GM18505 (cell line): ENCODE measurements around the gene ATF1.
A peak's percentile ranks its signal among the peaks of the same experiment; 100 is the strongest.
"Not testable (repeated sequence)": the region's sequence is repeated elsewhere in the genome, so short reads cannot be mapped to it uniquely, and the experiment has no call there.

Experiments used
- ATAC-seq: cut with Tn5 transposase; IDR thresholded peaks from one replicate; pipeline ENCODE4 v1.9.1; 2021; ENCODE audit not compliant: unreplicated experiment
- POLR2A ChIP-seq: IDR thresholded peaks from 4 replicates; pipeline ENCODE4 v1.6.1; 2011; ENCODE audit warnings: borderline replicate concordance; ENCODE audit not compliant: insufficient read depth, insufficient read length; ENCODE audit errors: extremely low read depth

ATF1 gene

DNA sequence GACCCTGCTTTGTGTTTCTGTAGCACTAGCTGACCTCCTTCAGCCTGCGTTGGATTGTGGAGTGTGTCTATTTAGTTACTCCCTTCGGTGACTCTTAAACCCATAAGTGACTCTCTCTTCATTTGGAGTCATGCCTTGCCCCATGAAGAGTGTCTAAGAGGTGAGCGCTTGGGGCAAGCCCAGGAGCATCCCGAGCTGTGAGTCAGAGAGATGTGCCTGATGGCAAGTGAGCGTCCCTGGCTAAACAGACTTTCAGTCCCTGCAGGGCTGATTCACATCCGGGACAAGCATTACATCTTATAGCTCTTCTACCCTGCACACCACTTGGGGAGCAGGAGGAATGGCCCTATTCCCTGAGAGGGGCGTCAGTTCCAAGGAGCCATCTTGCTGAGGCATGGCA is 24.3 kb upstream of the ATF1 start:
- ATAC-seq, result no peak
- TF ChIP-seq POLR2A, result no peak

DNA sequence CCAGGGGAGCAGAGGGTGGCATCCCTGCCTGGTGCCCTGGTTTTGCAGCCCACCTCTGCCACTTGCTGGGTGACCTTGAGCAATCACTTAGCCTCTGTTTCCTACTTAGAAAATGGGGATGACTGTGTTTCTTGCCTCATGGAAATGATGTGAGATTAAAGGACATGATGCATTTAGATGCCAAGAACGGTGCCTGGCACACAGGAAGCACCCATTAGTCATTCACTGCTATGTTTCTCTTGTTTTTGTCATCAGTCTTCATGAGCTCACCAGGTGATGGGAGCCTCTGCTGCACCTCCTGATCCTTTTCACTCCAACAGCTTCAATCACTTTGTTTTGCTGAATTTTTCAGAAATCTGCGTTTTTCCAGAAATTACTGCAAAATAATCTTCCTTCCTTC is 23.6 kb upstream of the ATF1 start:
- no peak for TF ChIP-seq POLR2A
- no peak for ATAC-seq

DNA sequence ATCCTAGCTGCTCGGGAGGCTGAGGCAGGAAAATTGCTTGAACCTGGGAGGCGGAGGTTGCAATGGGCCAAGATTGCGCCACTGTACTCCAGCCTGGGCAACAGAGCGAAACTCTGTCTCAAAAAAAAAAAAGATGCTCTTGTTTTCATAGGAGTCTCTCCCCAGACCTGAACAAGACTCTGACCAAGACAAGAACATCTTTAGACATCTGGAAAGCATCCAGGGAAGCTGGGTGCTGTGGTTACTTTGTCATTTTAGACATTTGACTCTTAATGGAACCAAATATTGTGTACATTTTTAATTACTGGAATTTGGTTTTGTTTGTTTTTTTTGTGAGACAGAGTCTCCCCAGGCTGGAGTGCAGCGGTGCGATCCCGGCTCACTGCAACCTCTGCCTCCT is 21.1 kb upstream of the ATF1 start:
- ATAC-seq, result no peak
- no peak for TF ChIP-seq POLR2A

DNA sequence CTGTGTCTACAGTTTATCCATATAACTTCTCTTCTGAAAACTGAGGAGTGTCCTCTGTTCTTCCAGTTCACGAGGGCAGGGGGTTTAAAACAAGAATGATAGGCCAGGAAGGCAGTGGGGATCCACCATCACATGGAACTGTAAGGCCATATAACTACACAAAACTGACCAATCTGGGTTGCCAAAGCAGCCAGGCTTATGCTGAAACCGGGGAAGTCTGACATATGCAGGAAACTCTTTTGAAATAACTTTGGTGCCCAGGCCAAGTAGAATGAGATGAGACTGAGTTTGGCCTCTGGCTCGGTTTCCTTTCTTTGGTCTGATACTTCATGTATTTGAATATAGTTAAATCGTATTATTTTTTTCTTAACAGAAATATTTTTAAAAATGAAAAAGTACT is 18.0 kb upstream of the ATF1 start:
- no peak for TF ChIP-seq POLR2A
- ATAC-seq, result no peak

DNA sequence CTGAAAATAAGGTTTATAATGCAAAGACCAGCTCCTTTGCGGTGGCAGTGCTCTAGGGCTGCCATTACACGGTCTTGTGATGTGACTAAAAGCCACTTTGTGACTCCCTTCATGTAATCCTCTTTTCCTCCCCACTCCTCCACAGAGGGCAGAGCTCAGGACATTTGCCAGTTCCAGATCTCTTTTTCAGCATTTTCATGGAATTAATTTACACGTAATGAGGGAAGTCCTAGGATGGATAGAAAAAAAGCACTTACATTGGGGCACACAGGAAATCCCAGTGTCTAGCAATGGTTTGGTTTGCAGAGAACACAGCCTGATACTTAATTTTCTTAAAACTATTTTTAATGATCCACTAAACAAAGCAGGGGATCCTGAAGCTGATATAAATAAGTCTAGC is 17.5 kb upstream of the ATF1 start:
- no peak for TF ChIP-seq POLR2A
- ATAC-seq, result no peak

DNA sequence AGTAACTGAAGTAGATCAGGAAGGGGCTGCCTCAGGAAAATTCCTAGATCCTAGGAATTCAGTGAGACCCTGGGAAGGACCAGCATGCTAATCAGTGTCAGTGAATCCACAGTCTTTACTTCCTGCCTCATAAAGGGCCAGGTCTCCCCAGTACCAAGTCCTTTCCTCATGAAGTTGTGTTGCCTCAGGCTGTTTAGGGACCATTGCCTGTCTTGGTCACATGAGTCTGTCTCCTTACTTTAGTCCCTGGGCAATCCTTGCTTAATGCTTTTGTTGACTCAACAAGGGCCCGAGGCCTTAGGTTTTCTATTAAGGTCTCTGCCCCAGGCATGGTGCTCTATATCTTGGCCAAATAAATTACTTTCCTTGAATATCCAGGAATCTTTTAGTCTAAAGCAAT is 16.1 kb upstream of the ATF1 start:
- ATAC-seq, result no peak
- TF ChIP-seq POLR2A, result no peak

DNA sequence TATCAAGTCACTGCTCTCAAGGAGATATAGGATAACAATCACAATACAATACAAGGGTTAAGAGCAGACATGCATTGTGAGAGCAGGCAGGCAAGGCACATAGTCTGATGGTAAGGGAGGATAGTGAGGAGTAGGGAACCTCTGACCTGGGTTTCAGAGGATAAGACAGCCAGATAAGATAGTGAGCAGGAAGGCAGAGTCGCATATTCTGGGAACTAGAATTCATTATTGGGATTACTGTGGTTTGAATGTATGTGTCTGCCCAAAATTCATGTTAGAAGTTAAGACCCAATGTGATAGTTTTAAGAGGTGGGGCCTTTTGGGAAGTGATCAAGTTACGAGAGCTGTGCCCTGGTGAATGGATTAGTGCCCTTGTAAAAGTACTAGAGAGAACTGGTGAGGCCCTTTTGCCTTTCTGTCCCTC is 14.4 kb upstream of the ATF1 start:
- no peak for ATAC-seq
- TF ChIP-seq POLR2A, result no peak

DNA sequence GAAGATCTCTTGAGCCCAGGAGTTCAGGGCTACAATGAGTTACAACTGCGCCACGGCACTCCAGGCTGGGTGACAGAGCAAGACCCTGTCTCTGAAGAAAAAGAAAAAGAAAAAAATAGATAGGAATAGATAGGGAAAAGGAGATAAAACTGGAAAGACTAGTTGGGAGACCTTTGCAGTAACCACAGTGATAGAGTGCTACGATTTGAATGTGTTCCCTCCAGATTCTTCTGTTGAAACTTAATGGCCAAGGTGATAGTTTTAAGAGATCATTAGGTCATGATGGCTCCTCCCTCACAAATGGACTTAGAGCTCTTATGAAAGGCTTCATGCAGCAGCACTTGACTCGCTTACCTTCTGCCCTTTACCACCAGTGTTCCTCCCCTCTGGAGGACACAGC is 13.5 kb upstream of the ATF1 start:
- no peak for TF ChIP-seq POLR2A
- no peak for ATAC-seq

DNA sequence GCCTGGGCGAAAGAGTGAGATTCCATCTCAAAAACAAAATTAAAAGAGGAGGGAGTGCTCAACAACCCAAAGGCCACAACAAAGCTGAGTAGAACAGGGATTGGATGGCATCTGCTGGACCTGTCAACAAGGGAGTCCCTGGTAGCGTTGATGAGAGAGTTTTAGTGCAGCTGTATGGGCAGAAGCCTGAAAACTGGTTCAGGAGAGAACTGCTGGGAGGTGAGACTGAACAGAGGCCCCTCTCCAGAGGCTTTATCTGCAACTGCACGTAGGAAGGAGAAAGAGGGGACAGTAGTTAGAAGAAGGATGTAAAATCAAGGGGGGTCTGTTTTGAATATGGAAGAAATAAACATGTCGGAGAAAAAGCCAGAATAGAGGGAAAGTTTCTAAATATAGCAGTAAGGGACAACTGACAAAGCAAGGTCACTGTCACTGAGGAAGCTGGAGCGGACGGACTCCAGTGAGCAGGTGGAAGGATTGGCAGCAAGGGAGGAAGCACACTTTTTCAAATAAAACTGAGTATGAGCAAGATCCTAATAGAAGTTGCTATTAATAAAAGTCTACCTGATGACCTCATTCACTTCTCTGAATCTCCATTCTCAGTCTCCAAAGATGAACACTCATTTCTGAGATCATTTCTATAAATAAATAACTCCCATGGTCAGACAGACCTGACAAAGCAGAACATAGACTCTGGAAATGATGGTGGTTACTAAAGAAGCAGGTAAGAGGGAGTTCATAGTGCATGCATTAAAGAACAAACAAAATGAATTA is 11.8 kb upstream of the ATF1 start:
- TF ChIP-seq POLR2A, result no peak
- ATAC-seq, result no peak

DNA sequence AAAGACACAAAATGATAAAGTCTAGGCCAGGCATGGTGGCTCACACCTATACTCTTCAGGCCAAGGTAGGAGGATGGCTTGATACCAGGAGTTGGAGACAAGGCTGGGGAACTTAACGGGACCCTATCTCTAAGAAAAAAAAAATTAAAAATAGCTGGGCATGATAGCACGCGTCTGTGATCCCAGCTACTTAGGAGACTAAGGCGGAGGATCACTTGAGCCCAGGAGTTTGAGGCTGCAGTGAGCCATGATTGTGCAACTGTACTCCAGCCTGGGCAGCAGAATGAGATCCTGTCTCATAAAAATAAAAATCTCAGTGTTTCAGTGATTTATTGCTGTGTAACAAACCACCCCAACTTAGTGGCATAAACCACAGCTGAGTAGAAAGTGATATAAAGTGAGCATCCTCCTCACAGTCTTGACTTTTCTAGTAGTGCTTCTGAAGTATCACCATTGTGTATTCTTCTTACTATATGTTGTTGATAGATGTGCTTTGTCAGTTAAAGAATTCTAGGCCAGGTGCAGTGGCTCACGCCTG is 10.6 kb upstream of the ATF1 start:
- TF ChIP-seq POLR2A, result no peak
- ATAC-seq, result no peak

DNA sequence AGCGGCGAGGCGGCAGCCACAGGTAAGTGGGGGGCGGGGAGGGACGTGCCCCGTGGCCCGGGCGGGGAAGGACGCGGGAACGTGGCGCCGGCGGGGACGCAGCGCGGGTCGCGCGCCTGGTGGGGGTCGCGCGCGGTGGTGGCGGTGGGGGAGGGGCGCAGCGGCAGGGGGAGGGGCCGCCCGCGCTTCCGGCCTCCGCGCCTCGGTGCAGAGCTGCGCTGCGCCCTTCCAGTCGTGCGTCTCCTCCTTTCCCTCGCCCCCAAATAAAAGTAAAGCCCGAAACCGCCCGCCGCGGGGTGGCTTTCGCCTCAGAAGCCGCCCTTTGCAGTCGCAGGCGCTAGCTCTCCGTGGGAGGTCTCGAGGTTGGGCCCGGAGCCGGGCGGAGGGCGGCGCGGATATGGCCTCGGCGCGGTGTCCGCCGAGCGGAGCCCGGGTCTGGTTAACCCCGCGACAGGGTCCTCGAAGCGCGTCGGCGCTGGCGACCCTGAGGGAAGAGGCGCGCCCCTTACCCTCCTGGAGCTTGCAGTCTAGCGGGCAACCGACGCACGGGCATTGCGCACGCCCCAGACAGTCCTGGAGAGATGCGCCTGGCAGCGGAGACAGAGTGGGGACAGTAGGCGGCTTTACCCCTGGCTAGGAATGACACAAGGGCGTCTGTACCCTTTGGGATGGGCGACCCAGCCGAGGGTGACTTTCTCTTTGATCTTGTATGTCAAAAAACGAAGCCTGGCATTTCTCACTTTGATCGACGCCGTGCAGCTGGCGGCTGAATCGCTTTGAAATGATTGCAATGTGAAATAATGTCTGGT is 589 bp downstream of the ATF1 start:
- TF ChIP-seq POLR2A, result peak; percentile 61
- peak; percentile 56 for ATAC-seq

DNA sequence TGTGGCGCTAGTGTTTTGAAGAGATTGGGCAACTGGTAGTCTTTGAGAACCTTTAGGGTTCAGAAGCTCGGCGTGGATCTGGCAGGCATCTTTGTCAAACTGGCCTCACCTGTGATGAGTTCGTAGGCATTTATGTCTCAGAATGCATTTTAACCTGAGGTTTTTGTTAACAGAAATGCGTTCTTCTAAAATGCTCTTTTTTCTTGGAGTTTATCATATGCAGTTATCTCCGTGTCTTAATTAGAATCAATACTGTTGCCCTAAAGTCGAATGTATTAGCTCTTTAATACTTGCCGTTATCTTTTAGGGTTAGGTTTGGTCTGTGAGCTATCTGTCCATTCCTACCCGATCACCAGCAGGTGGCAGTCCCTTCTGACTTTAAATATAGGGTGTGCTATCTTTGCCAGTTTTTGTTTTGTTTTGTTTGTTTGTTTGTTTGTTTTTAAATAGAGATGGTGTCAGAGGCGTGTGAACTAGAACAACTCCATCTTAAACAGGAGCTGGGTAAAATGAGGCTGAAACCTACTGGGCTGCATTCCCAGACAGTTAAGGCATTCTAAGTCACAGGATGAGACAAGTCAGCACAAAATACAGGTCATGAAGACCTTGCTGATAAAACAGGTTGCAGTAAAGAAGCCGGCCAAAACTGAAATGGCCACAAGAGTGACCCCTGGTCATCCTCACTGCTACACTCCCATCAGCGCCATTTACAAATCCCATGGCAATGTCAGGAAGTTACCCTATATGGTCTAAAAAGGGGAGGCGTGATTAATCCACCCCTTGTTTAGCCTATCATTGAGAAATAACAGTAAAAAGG is 1.4 kb downstream of the ATF1 start:
- no peak for TF ChIP-seq POLR2A
- ATAC-seq, result peak; percentile 3

DNA sequence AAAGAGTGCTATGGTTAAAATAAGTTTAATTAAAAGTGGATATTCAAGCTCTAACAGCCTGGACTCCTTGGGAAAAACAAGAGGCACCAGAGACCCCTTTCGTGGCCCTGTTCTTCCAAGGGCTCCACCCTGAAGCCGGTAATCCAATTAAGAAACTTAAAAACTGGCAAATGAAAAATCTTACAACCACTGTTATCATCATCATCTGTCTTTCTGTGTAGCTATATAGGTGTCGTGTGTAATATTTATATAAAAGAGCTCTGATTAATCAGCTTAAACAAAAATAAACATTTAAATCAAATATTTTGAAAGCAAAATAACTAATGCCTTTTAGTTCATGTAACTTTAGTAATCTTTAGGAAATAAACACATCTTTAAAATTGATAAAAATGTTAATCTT is 4.5 kb downstream of the ATF1 start:
- no peak for ATAC-seq
- no peak for TF ChIP-seq POLR2A

DNA sequence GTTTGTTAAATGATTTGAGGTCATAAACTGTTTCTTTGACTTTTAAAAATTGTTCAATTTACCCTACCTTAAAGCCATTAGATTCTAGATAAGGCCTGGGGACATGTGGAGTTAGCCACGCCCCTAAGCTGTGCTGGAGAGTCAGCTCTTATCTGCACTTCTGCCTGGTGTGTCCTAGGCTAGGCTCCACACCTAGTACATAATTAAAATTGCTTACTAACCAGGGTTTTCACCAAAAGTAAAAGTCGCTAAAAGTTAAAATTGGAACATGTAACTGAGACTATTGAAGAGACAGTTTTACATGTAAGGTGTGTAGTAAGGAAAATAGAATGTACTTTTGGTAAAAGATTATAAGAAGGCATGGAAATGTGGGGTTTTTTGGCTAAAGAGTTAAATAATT is 4.9 kb downstream of the ATF1 start:
- ATAC-seq, result not testable (repeated sequence)
